NCI-H460 (cell line): Measurements from ENCODE around the gene BARX2. TPM values are rescaled to one million over a fixed set of nuclear protein-coding genes. Genes with fewer than 3 reads are reported as not detected.

ENCODE experiments used
- DNase-seq: peaks from one replicate; pipeline ENCODE4 v3.0.0-alpha.2; 2016; ENCODE audit warnings: low read depth; ENCODE audit errors: extremely low read depth
- total RNA-seq: library from RNA; depleted of rRNA; stranded (reverse); fragments of >200 nt; shearing (Covaris generic); gene quantifications from 2 replicates; pipeline ENCODE4 v1.2.3, GENCODE V29; 2014

BARX2 gene
- total RNA-seq, 1 experiment from 2014 or later: not detected

DNA sequence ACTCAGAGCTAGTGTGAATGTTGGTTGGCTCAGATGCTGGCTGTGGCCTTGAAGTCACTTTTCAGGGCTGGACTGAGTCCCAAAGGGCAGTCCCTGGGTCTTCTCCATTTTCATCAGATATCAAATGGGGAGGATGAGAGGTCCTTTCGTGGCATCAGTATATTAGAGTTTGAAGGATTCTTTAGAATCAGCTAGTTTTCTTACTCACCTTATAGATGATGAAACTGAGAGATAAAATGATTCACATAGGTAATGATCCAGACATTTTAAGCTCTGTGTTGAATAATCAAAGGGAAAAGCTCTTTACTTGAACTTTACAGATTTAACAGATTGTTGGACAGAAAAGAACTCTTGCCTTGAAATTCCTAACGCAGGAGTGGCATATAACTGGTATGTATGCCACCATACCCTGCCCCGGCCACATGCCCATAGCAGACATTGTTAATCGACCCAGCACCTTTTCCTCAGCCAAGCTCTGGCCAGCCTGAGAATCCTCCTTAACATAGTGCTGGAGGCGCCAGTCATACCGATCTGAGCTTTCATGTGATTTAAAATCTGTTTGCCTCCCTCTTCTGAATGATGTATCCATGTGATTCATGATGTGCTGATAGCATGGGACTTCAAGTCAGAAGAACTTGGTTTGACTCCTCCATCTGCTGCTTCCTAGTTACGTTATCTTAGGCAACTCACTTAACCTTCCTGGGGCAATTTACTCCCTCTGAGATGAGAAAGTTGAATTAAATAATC is 60.0 kb downstream of the BARX2 start:
- no peak for DNase-seq

DNA sequence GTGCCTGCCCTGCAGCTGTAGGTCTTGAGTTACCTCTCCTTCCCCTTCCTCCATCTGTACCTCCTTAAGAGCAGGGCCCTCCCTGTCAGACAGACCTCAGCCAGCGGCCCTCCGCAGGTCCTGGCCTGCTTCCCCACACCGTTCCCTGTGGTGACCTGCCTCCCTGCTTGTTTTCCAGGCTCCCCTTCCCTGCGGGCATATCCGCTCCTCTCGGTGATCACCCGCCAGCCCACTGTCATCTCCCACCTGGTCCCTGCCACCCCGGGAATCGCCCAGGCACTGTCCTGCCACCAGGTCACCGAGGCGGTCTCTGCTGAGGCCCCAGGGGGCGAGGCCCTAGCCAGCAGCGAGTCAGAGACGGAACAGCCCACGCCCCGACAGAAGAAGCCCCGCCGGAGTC is 60.9 kb downstream of the BARX2 start:
- no peak for DNase-seq

- DNase-seq: no peak
These were observed 64.5 kb downstream of the BARX2 start for GRCh38 chr11:129440028-129440713.

DNA sequence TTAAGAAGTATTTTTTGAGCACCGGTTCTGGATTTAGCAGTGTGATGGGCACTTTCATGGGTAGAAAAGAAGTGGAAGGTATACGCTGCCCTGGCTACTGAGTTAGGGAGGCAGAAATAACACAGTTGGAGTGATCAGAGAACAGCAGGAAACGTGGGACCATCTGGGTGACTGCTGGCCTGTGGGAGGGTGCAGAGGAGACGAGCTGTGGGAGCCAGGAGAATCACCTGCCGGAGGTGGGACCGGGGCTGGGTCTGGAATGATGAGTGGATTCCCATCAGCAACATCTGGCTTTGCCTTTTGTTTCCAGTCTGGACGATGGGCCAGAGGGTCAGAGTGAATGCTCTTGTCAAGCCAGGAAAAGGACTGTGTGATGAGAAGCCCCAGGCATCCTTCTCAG is 66.5 kb downstream of the BARX2 start:
- no peak for DNase-seq

DNA sequence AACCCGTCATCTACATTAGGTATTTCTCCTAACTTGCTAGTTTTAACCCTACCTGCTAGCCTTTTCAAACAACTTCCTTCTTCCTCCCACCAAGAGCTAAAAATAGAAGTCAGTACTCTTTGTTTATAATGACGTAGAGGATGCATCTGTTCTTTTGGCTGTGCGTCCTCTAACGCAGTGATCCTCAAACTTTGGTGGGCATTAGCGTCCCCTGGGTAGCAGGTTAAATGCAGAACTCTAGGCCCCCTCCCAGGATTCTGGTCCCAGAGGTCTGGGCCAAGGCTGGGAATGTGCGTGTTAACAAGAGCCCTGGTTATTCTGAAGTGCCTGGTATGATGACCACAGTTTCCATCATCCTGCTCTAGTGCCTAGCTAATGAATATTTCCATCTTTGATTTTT is 67.6 kb downstream of the BARX2 start:
- no peak for DNase-seq

- DNase-seq: no peak
These were observed 68.6 kb downstream of the BARX2 start for GRCh38 chr11:129444274-129444673.

DNA sequence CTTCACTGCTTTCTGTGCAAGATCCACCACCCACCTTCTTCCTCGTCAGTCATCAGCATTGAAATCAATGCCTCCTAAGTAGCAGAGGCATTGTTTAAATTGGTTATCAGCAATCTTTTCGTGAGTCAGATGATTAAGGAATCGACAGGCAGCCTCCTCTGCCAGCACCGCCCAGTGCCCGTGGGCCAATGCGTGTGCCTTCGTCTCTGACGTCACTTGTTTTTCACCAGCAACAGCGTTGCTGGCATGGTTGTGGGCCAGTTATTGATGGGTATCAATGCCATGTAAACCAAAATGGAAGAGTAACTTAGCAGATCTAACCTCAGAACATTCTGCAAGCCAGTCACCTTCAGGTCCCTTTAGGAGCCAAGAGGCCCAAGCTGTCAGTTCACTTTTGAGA is 69.6 kb downstream of the BARX2 start:
- DNase-seq: no peak

DNA sequence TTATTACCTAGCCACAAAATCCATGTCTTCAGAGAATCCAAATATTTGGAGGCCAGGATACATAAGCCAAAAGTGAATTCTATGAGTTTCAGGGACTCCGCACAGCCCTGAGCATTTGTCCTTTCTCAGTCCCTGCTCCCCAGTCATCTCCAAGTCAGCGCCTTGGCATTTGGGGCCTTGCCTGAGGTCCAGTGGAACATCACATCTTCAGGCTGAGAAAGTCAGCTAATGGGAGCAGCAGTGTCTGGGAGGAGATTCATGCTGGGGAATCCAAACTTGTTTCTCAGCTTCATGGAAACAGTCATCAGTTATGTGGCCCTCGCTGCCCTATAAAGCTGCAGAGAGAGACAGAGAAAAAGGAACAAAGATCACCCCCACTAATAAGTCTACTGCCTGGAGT is 70.9 kb downstream of the BARX2 start:
- no peak for DNase-seq

DNA sequence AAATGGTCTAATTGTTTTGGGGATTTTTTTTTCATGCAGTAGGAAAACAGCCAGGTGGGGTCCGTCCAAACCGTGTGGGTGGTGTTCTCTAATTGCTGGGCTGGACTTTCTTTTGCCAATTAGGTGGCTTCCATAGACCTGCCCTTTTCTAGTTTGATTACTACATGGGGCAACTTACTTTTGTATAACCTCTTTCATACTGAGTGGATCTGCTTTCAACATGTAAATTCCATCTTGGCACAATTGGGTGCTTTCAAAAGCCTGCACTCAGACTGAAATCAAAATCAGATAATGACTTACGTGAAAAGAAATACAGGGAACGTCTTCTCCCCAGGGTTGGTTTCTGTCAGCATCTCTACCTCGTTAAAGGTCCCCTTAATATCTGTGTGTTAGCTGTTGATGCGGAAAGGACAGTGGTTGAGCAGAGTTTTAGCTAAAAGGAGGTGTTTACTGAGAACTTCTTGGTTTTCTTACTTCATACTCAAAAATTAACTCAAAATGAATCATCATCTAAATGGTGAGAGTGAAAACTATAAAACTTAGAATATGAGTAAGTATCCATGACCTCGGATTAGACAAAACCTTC is 72.1 kb downstream of the BARX2 start:
- DNase-seq: no peak

- DNase-seq: no peak
These were observed 75.9 kb downstream of the BARX2 start for GRCh38 chr11:129451524-129451923.

GRCh38 chr11:129453293-129453721 is 77.7 kb downstream of the BARX2 start:
- no peak for DNase-seq

GRCh38 chr11:129455101-129455500 is 79.5 kb downstream of the BARX2 start:
- DNase-seq: no peak

DNA sequence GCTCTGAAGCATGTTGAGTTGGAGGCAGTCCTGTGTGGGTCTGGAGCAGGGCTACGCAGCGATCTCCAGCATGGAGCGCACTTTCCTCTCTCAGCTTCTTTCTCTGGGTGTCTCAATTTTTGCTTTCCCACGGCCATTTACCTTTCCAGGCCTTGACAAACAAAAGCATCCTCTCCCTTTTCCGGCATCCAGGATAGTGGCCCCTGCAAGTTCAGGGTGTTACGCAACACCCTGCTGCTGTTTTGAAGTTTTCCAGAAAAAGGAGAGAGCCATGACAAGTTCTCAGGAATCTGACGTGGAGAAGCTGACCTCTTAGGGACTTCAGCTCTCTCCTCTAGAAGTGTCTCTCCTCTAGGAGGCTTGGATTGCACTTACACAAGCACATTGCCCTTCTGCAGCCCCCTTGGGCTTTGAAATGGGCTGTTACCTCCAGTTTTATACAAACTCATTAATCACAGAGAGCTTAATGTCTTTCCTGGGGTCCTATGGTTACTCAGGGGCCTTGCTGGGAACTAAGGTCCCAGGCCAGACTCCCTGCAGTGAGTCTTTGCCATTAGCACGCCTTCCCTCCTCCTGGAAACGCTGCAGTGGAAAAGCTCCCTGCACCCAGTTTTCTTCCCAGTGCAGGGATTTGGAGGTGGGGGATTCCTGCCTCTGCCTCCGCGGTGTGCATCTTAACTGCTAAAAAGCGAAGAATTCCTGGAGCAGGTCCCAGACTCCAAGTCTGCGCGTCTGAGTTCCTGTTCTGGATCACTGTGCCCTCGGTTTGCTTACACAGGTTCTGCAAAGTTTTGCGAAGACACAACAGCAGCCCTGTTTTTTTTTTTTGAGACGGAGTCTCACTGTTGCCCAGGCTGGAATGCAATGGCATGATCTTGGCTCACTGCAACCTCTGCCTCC is 80.4 kb downstream of the BARX2 start:
- no peak for DNase-seq

DNA sequence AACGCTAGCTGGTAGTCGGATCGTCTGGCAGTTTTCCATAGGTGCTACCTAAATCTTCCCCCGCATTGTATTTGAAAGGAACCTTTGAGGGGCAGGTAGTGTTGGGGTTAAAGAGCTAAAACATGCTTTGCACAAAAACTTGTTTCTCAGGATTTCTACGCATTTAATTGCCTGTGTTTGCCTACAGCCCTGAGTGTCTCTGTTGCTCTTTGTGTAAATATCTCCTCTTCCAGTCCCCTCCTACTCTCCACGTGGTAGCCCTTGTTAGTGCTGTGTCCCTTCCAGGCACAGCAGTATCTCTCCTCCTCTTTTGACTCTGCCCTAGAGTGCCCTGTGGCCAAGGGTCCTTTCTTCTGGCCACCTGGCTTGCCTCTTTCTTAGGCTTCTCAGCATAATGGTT is 81.7 kb downstream of the BARX2 start:
- no peak for DNase-seq

- DNase-seq: no peak
These were observed 82.6 kb downstream of the BARX2 start for GRCh38 chr11:129458278-129458677.

GRCh38 chr11:129458756-129459535 is 83.3 kb downstream of the BARX2 start:
- no peak for DNase-seq

GRCh38 chr11:129460714-129461113 is 85.1 kb downstream of the BARX2 start:
- no peak for DNase-seq

- no peak for DNase-seq
These were observed 108.4 kb downstream of the BARX2 start for GRCh38 chr11:129484068-129484467.

- no peak for DNase-seq
These were observed 113.6 kb downstream of the BARX2 start for GRCh38 chr11:129489249-129489648.

DNA sequence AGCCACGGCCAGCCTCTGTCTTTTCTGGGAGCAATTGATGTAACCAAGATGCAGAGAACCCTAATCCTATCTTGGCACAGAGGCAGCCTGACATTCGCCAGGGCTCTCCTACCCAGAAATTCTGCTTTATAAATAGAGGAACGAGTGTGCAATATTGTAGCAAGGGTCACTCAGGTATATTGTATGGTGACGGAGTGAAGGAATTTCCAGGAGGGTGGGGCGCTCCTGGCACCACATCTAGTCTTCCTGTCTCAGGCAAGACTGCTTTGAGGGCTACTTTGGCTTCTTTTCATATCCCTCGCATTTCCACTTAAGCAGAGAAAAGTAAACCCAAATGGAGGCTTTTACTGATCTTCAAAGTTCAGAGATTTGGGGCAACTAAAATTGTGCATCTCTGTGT is 114.4 kb downstream of the BARX2 start:
- no peak for DNase-seq
